GM12872 (cell line): ENCODE results near the gene SLC39A1.

Experiments used
- TF ChIP-seq, protein P1 (sequence below): IDR thresholded peaks from 3 replicates; pipeline ENCODE4 v1.5.1; 2011; ENCODE audit warnings: low read depth, mild to moderate bottlenecking, low read length, moderate library complexity; ENCODE audit not compliant: insufficient read depth

SLC39A1 gene

DNA sequence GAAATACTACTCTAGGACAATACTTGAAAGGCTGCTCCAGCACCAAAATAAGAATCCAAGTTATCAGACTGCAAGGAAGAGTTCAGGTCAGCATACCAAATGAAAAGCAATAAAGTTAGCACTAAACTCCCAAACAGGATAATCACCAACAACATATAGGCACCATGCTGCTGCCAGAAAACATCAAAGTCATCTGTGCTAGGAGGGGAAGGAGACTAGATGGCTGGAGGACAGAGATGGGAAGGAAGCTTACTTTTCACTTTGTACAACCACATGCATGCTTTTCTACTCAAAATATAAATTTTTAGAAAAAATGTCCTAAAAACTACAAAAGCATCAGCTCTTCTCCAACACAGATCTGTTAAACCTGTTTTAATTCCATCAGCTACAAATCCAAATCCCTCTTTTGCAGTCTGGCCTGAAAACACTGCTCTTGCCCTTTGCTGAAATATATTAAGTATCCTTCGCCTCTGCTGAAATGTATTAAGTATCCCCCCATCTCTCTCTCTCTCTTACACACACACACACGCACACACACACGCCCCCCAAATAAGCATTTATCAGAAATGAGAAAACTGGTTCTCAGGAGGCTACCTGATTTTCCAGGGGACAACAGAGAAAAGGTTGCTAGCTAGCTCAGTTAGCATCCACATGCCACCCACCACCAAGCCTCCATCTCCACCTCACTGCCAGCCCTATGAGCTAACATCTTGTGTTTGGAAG is 42.1 kb downstream of the SLC39A1 start:
- TF ChIP-seq, protein P1, sequence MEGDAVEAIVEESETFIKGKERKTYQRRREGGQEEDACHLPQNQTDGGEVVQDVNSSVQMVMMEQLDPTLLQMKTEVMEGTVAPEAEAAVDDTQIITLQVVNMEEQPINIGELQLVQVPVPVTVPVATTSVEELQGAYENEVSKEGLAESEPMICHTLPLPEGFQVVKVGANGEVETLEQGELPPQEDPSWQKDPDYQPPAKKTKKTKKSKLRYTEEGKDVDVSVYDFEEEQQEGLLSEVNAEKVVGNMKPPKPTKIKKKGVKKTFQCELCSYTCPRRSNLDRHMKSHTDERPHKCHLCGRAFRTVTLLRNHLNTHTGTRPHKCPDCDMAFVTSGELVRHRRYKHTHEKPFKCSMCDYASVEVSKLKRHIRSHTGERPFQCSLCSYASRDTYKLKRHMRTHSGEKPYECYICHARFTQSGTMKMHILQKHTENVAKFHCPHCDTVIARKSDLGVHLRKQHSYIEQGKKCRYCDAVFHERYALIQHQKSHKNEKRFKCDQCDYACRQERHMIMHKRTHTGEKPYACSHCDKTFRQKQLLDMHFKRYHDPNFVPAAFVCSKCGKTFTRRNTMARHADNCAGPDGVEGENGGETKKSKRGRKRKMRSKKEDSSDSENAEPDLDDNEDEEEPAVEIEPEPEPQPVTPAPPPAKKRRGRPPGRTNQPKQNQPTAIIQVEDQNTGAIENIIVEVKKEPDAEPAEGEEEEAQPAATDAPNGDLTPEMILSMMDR = no peak

DNA sequence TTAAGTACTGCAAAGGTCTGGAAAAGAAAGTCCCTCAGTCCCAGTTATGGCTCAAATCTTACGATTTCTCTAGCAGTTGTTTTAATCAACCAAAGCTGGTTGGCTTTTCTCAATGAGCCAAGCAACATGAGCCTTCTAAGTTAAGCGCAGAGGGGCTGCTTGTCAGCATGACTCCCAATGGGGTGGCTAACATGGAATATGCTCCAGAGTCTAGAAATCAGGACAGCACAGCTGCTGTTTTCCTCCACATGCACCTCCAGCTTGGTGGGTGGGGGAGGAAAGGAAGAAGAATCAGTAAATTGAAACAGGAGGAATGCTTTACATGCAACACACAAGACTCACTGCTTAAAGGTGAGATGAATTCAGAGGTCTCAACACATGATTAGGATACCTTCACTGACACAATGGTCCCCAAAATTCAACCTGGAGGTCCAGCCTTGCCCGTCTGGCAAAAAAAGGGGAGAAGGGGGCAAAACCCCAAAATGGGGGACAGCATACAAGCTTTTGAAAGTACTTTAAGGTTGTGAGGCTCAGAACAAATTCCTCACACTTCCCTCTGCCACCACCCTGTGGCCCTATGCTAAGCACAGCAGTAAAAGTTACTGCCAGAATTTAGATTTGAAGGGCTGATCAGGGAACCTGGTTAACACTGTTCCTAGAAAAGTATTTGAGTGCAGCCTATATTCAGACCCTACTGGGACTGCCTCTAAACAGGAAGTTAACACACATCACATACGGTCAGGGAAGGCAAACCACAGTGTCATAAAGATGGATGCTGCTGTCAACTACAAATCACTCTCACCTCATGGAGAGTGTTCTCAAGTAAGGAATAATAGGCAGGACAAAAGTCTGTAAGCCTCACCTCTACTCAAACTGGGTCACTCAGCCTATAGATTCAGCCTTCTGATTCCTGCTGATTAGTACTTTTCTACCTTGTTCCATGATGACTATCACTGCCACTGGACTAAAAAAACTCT is 43.2 kb downstream of the SLC39A1 start:
- TF ChIP-seq, protein P1 = peak; percentile 45; the same call in 2 of the 3 replicates

DNA sequence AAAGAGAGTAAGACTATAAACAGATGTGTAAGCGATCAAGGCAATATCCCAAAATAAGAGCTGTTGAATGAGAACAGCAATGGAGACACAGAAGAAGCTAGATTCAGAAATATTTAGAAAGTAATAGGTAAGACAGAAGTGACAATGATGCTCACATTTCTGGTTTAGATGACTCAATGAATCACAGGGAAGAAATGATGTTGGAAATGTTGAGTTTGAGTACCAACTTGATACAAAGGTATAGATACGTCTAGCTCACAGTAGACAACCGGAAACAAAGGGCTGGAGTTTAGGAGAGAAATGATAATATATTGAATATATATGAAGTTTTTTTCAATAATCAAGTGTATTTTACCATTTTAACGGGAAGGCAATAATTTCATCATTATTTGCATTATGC is 47.0 kb downstream of the SLC39A1 start:
- TF ChIP-seq, protein P1 = no peak

DNA sequence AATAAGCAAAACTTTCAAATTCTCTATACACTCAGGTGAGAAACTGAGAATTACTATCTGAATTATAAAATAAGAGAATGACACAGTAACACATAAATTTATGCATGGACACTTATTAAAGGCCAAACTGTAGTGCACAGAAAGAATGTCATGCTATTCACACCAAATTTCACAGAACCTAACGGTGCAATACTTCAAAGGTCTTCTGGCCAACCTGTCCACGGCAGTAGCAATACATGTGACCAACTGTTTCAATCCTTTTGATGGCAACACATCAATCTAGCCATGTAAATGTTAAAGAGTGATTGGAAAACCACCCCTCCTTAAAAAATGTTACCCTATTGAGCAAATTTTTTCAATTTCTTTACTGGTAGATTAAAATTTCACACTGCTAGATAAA is 51.0 kb downstream of the SLC39A1 start:
- TF ChIP-seq, protein P1 = no peak
